ENCODE measurements around the gene OSTN.

The OSTN gene

GRCh38 chr3:191301017-191301416 is 102.0 kb downstream of the OSTN start (continued):
- TF ChIP-seq INSM2 (tag by site-specific recombination; IDR thresholded peaks at IDR 0.05) (no peak), REPIN1 (tag by site-specific recombination; IDR thresholded peaks at IDR 0.05; ENCODE audit: low read depth) (no peak), ZNF362 (tag by site-specific recombination; IDR thresholded peaks at IDR 0.05) (no peak), TRIM28 (IDR thresholded peaks at IDR 0.05; ENCODE audit: borderline replicate concordance, low read length) (no peak), ZNF19 (tag by site-specific recombination; IDR thresholded peaks at IDR 0.05; ENCODE audit: low read depth) (no peak), ZNF473 (tag by site-specific recombination; IDR thresholded peaks at IDR 0.05) (no peak)

GRCh38 chr3:191301782-191302411 is 102.9 kb downstream of the OSTN start:
- Histone ChIP-seq H3K9me3 (ENCODE audit: control insufficient read depth, insufficient read depth, low read depth, low read length) (no peaks in the 10 kb centered on the region), H3K4me1 (ENCODE audit: control insufficient read depth, insufficient read depth, low read length) (peaks cover 8% of the 10 kb centered on the region; the same call in 1 of the 2 replicates), H3K36me3 (ENCODE audit: control insufficient read depth in 2 of 2, insufficient read depth in 1 of 2, low read length in 2 of 2) (no peaks in the 10 kb centered on the region), H3K4me3 (ENCODE audit: low read depth, low read length) (no peak overlapping the region), H3K27ac (ENCODE audit: extremely low read depth, low read depth, low read length) (no peak overlapping the region)
- CTCF ChIA-PET, result no interaction called here
- POLR2A ChIA-PET, result no interaction called here
- TF ChIP-seq ZNF223 (tag by site-specific recombination; IDR thresholded peaks at IDR 0.05) (no peak), ATF2 (tag by site-specific recombination; IDR thresholded peaks at IDR 0.05; ENCODE audit: low read depth) (peak; percentile 48; the same call in 1 of the 2 replicates)

- peak; percentile 46; the same call in 1 of the 2 replicates for TF ChIP-seq SCRT1 (tag by site-specific recombination; IDR thresholded peaks at IDR 0.05; ENCODE audit: borderline replicate concordance)
- TF ChIP-seq ZBTB8A (tag by site-specific recombination; IDR thresholded peaks at IDR 0.05), result 0 out of 2 replicates have a peak, but pooled peaks have one; percentile 14
- peak; percentile 65; the same call in 1 of the 2 replicates for TF ChIP-seq FEZF1 (tag by site-specific recombination; IDR thresholded peaks at IDR 0.05)
- TF ChIP-seq PRDM4 (tag by site-specific recombination; IDR thresholded peaks at IDR 0.05), result peak; percentile 87
- peak; percentile 63; the same call in 1 of the 2 replicates for TF ChIP-seq ZNF843 (tag by site-specific recombination; IDR thresholded peaks at IDR 0.05)
- TF ChIP-seq ZNF791 (tag by site-specific recombination; IDR thresholded peaks at IDR 0.05), result no peak
- peak; percentile 66; the same call in 1 of the 2 replicates for TF ChIP-seq TCF7L2 (IDR thresholded peaks at IDR 0.05; ENCODE audit: borderline replicate concordance, low read depth, low read length)
- TF ChIP-seq PRDM6 (tag by site-specific recombination; IDR thresholded peaks at IDR 0.05), result peak; percentile 89
- TF ChIP-seq GFI1B (tag by site-specific recombination; IDR thresholded peaks at IDR 0.05), result no peak
- H3K27ac ChIP-seq (ENCODE audit: extremely low read depth, low read depth, low read length), result no peak overlapping the region
- POLR2A ChIA-PET, result no interaction called here
- H3K9me3 ChIP-seq (ENCODE audit: control insufficient read depth, insufficient read depth, low read depth, low read length), result no peaks in the 10 kb centered on the region
- H3K36me3 ChIP-seq (ENCODE audit: control insufficient read depth in 2 of 2, insufficient read depth in 1 of 2, low read length in 2 of 2), result no peaks in the 10 kb centered on the region
- CTCF ChIA-PET, result no interaction called here
- peaks cover 8% of the 10 kb centered on the region; the same call in 1 of the 2 replicates for H3K4me1 ChIP-seq (ENCODE audit: control insufficient read depth, insufficient read depth, low read length)
- no peak overlapping the region for H3K4me3 ChIP-seq (ENCODE audit: low read depth, low read length)
These were observed 103.4 kb downstream of the OSTN start for GRCh38 chr3:191302451-191302850.
